Inflammatory macrophage treated with lipopolysaccharide for 4 hours (primary cell): ENCODE results near the gene SCO2.
"Not testable (repeated sequence)": the region's sequence is repeated elsewhere in the genome, so short reads cannot be mapped to it uniquely, and the experiment has no call there.

Experiments used
- DNase-seq: peaks from one replicate; pipeline ENCODE4 v3.0.0-alpha.2; 2020

Gene SCO2

DNA sequence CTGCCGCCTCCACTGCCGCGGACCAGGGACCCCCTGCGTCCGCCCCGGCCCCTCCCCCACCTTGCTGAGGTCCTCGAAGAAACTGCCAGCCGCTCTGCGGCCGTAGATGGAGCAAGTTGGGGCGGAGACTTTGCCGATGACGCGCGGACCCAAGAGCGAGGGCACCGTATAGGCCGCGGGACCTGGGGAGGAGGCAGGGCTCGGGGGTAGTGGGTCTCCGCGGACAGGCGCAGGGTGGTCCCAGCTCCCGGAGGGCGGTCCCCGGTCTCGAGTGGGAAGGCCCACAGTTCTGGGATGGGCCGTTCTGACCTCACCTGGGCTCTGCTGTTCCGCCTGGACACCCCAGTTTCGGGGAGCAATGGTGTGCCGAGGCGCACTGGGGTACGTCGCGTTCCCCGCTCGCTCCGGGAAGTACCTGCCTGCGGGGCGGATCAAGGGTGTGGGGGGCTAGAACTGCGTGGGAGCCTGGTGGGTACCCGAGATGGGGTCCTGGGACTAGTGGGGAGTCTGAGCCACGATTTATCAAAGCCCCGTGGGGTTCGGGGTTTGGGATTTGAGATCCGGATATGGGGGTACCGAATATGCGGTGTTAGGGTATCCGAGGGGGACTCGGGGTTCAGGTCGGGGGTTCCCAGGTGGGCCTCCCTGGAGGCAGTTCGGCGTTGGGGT is 5.6 kb upstream of the SCO2 start:
- peak; percentile 95 for DNase-seq

DNA sequence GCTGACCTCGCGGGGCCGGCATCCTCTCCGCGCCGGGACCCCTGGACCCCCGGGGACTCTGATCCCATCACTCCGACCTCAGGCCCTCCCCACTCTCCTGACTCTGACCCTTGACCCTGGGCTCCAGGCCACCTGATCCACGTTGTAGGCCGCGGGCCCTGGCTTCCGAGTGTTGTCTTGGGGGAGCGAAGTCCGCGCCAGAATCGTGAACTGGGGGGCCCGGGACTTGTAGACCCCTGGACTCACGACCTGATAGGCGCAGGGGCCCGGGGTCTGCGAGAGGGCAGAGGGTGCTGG is 5.1 kb upstream of the SCO2 start:
- no peak for DNase-seq

DNA sequence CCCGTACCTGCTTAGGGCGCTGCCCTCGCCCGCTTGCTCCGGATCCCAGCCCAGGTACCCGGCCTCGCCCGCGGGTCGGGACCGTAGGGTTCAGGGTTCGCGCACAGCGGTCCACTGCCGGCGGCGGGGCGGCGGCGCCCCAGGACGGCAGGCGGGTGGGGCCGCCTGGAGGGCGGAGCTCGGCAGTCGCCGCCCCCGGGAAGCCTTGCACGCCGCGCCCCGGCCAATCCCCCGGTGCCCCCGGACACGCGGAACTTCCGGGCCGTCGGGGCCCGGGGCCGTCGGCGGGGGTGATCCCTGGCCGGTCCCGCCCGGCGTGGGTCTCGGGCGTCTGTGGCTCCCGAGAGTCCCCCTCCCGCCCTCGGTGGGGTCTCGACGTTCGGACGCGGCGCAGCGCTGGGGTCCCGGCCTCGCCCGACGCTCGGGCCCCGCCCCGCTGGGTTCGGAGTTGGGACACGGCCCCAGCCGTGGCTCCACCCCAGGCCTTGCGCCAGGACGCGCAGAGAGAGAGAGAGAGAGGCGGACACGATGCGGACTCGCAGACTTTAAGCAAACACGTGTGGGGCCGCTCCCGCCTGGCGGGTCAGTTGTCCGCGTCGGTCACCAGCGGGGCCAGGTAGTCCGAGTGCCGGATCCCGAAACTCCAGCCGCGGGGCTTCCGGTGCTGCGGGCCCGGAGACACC is 4.6 kb upstream of the SCO2 start, which contains the start of gene TYMP:
TYMP (minus strand) TSS at position 116 of the 683 bp plus-strand sequence. CDS start 303 bp downstream, outside the sequence.
- DNase-seq = peak; percentile 92

DNA sequence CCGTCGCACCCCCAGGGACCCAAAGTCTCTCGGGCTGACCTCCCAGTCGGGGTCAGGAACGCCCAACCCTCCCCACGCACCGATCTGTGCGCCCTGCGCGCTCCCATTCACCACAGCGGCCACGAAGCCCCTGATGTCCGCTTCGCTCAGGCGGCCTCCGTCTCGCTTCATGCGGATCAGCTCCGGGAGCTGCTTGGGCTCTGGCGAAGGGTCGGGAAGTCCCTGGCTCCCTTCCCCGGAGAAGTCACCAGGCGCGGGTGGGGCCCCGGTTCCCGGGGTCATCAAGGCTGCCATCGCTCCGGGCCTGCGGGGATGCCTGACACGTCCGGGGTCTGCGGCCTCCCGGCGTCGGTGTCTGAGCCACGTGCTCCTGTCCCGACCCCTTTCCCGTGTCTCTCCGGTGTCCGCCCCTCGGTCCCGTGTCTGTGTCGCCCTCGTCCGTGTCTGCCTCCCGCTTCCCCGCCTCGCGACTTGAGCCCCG is 4.1 kb upstream of the SCO2 start:
- no peak for DNase-seq

GRCh38 chr22:50528682-50529415 is 3.5 kb upstream of the SCO2 start:
- no peak for DNase-seq

DNA sequence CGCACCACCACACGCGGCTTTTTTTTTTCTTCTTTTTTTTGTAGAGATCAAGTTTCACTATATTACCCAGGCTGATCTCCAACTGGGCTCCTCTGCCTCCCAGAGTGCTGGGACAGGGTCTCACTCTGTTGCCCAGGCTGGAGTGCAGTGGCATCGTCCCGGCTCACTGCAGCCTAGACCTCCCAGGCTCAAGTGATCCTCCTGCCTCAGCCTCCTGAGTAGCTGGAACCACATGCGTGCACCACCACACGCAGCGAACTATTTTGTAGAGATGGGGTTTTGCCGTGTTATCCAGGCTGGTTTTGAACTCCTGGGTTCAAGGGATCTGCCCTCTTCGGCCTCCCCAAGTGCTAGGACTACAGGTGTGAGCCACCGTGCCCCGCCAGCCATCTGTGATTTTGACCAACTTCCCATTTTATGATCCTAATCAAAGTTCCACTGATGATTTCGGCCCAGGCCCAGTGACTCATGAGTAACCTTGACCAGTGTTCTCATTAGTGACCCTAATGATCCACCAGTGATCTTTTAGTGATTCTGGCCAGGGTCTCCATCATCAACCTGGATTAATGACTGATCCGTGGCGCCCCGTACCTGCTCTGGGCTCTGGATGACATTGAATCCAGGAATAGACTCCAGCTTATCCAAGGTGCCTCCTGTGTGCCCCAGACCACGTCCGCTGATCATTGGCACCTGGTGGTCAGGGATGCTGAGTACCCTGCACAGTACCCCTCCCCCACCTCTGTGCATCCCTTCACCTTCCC is 2.7 kb upstream of the SCO2 start:
- DNase-seq = no peak

GRCh38 chr22:50526834-50527801 is 1.7 kb upstream of the SCO2 start:
- DNase-seq = peak; percentile 66

DNA sequence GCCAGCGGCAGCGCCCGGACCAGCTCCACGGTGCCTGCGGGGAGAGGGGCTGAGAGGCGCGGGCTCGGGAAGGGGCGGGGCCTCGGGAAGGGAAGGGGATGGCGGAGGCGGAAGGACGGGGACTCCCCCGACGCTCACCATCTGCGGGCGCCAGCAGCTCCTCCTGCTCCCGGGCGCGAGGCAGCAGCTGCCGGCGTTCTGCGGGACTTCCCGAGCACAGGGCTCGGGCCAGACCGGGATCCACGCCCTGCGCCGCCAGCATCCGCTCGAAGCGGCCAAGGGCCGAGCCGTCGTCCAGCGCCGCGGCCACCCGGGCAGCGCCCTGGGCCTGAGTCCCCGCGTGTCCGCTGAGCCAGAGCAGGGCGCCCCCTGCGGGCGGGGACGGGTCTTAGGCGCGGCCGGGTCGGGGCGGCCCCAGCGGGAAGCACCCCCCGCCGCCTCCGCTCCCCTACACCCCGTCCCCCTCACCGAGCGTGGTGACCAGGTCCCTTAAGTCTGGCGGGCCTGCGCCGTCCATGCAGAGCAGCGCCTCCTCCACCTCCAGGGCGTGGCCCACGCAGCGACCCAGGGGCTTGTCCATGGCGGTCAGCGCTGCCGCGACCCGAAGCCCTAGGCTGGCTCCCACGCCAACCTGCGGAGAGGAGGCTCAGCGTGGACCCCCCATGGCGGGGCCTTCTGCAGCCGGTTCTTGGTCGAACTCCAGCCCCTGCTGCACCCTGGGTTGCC is 873 bp upstream of the SCO2 start:
- peak; percentile 81 for DNase-seq

DNA sequence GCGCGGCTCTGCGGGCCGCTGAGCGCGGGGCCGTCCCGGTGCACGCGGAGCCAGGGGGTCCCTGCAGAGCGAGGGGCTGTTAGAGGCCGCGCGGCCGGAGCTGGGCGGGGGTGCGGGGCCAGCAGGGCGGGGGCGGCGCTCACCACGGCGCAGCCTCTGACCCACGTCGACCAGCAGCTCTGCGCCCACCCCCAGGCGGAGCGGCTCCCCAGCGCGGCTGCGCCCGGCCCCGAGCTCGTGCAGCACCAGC is 385 bp upstream of the SCO2 start:
- DNase-seq = no peak

DNA sequence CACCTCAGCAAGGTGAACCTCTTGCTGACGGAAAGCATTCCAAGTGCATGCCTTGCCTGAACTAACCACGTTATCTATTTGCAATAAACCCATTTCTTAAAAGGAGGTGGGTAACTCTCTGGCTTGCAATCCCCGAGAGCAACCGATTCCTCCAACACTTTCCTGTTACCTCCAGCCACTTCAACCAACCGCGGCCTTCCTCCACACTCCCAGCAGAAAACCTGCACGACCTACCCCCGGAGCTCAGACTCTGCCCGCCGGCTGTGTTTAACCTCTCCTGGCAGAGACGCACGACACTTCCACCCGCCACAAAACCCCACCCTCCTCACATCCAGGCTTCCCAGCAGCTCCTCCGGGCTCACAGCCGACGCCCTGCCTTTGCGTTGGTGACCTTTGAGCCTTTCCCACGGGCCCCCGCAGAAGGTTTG is 708 bp downstream of the SCO2 start:
- DNase-seq = no peak

- no peak for DNase-seq
Observed at GRCh38 chr22:50523806-50524675, 1.4 kb downstream of the SCO2 start.

DNA sequence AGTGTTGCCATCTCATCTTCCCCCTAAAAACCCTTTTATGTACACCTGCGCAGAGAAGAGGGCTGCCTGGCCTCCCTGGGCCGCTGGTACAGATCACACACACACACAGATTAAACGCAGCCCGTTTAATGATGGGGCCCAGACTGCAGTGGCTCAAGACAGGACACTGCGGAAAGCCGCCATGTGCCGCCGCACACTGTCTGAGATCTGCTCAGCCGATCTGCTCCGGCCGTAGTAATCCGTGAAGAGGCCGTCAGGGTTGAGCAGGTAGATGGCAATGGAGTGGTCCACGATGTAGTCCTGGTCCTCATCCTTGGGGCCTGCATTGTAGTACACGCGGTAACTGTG is 2.0 kb downstream of the SCO2 start:
- no peak for DNase-seq

DNA sequence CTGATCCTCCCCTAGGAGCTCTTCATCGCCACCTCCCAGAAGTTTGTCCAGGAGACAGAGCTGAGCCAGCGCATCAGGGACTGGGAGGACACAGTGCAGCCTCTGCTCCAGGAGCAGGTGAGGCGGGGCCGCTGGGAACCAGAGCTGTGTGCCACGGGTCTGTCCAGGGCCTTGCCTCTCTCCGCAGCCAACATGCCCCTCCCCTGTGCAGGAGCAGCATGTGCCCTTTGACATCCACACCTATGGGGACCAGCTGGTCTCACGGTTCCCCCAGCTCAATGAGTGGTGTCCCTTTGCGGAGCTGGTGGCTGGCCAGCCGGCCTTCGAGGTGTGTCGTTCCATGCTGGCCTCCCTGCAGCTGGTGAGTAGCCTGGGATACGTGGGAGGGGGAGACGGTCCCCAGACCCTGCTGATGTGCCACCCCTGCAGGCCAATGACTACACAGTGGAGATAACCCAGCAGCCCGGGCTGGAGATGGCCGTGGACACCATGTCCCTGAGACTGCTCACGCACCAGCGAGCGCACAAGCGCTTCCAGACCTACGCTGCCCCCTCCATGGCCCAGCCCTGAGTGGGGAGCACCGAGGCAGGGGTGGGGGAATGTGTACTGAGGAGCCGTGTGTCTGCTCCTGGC is 2.5 kb downstream of the SCO2 start:
- DNase-seq = no peak

- no peak for DNase-seq
Observed at GRCh38 chr22:50522208-50522805, 3.1 kb downstream of the SCO2 start.

DNA sequence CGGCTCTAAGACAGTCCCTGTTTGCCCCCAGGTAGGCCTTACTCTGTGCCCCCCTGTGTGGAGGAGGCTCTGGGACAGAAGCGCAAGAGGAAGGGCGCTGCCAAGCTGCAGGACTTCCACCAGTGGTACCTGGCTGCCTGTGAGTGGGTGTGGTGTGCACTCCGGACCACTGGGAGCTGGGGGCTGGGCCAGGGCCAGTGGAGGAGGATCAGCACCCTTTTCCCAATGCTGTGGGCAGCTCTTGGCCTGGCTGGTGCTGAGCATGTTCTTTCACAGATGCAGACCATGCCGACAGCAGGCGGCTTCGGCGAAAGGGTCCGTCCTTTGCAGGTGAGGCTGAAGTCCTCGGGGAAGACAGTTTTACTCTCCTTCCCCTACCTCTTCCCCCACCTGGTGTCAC is 3.7 kb downstream of the SCO2 start:
- DNase-seq = no peak

DNA sequence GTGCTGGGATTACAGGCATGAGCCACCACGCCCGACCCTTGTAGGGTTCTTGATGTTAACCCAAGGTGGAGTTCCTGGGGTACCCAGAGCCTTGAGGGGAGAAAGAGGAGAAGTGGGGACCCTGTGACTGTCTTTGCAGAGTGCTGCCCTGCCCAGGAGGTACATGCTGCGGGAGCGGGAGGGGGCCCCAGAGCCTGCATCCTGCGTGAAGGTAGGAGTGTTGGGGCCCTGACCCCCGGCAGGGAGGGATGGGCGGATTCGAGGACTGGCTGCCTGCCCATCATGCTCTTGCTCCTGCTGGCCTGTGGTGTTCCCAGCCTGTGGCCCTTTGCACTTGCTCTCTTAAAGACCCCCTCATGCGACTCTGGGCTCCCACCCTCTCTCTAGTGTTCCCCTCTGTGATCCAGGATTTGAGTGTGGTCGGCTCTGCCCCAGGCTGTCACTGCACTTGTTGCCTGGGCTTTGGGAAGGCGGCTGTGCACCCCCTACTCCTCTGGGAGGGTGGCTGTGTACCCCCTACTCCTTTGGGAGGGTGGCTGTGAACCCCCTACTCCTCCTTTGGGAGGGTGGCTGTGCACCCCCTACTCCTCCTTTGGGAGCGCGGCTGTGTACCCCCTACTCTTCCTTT is 4.5 kb downstream of the SCO2 start:
- DNase-seq = no peak

DNA sequence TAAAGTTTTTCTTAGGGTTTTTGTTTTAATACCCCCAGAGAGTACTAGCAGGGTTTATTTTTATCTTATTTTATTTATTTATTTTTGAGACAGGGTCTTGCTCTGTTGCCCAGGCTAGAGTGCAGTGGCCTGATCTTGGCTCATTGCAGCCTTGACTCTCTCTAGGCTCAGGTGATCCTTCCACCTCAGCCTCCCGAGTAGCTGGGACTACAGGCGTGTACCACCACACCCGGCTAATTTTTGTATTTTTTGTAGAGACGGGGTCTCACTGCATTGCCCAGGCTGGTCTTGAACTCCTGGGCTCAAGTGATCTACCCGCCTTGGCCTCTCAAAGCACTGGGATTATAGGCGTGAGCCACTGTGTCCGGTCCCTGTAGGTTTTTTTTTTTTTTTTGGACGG is 5.2 kb downstream of the SCO2 start:
- not testable (repeated sequence) for DNase-seq

- no peak for DNase-seq
Observed at GRCh38 chr22:50519151-50519550, 6.2 kb downstream of the SCO2 start.

DNA sequence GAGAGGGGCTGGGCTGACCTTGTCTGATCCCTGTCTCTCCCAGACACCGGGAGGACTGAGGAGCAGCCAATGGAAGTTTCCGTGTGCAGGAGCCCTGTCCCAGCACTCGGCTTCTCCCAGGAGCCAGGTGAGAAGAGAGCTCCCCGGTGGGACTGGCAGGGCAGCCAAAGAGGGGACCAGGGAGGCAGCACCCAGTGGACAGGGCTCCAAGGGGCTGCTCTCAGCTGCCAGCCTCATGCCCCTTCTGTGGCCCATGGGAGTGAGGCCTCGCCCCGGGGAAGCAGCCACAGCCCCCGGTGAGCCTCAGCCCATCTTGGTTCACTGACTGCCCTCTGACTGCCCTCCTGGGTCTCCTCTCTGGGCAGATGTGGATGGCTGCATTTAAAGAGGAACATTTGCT is 6.8 kb downstream of the SCO2 start:
- DNase-seq = no peak
